SK-N-SH (cell line): ENCODE data around the gene BBS4.

Experiments used
- EP300 ChIP-seq, 2 experiments: IDR thresholded peaks; 2 replicates each; pipeline versions ENCODE4 v1.4.0 to v1.6.1; 2012; ENCODE audit warnings: borderline replicate concordance in 1 of 2, low read depth in 1 of 2, low read length in 1 of 2
- FOXJ3 ChIP-seq: sonication (generic); formaldehyde crosslinking; IDR thresholded peaks from 2 replicates; pipeline ENCODE4 v1.5.1; 2020; ENCODE audit warnings: mild to moderate bottlenecking, missing genetic modification reagents
- GABPA ChIP-seq: IDR thresholded peaks from 2 replicates; pipeline ENCODE4 v1.4.0; 2012; ENCODE audit warnings: low read depth, mild to moderate bottlenecking
- JUND ChIP-seq: IDR thresholded peaks from 2 replicates; pipeline ENCODE4 v1.4.0; 2012
- NRF1 ChIP-seq: IDR thresholded peaks from 2 replicates; pipeline ENCODE4 v1.6.1; 2012; ENCODE audit warnings: low read depth, mild to moderate bottlenecking, low read length
- POLR2AphosphoS5 ChIP-seq: IDR thresholded peaks from 2 replicates; pipeline ENCODE4 v1.6.1; 2012; ENCODE audit warnings: low read depth, low read length
- RAD21 ChIP-seq: IDR thresholded peaks from 2 replicates; pipeline ENCODE4 v1.6.1; 2012; ENCODE audit warnings: mild to moderate bottlenecking, low read length
- RCOR1 ChIP-seq: fragments of 150-350 bp; IDR thresholded peaks from 2 replicates; pipeline ENCODE4 v1.6.1; 2017; ENCODE audit warnings: antibody characterized with exemption, low read length
- SIN3A ChIP-seq: IDR thresholded peaks from 2 replicates; pipeline ENCODE4 v1.6.1; 2012; ENCODE audit warnings: low read depth, mild to moderate bottlenecking, low read length, moderate library complexity, borderline replicate concordance
- SMC3 ChIP-seq: IDR thresholded peaks from 2 replicates; pipeline ENCODE4 v1.6.1; 2012; ENCODE audit warnings: low read depth, low read length, improper control_type of control experiment
- TF ChIP-seq, protein P1 (sequence below): fragments of 200-600 bp; sonication (generic); IDR thresholded peaks from 2 replicates; pipeline ENCODE4 v1.6.1; 2017; ENCODE audit warnings: antibody characterized with exemption, mild to moderate bottlenecking, moderate library complexity
- TF ChIP-seq, protein P2 (sequence below): fragments of 150-350 bp; IDR thresholded peaks from 2 replicates; pipeline ENCODE4 v1.6.1; 2017; ENCODE audit warnings: antibody characterized with exemption, low read length, low read depth, borderline replicate concordance
- TF ChIP-seq, protein P3 (sequence below): IDR thresholded peaks from 2 replicates; pipeline ENCODE4 v1.6.1; 2012; ENCODE audit warnings: mild to moderate bottlenecking, low read depth, low read length, moderate library complexity
- TF ChIP-seq, protein P4 (sequence below): IDR thresholded peaks from 2 replicates; pipeline ENCODE4; 2012

DNA sequence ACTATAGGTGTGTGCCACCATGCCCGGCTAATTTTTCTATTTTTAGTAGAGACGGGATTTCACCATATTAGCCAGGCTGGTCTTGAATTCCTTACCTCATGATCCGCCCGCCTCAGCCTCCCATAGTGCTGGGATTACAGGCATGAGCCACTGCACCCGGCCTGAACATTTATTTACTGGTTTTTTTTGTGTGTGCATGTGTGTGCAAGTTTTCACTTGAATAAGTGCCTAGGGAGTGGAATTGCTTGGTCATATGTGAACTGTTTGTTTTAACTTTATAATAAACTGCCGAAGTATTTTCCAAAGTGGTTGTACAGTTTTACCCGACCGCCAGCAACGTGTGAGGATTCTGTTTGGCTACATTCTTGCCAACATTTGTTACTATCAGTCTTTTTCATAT, 14.1 kb downstream of the BBS4 start:
- TF ChIP-seq, protein P1, sequence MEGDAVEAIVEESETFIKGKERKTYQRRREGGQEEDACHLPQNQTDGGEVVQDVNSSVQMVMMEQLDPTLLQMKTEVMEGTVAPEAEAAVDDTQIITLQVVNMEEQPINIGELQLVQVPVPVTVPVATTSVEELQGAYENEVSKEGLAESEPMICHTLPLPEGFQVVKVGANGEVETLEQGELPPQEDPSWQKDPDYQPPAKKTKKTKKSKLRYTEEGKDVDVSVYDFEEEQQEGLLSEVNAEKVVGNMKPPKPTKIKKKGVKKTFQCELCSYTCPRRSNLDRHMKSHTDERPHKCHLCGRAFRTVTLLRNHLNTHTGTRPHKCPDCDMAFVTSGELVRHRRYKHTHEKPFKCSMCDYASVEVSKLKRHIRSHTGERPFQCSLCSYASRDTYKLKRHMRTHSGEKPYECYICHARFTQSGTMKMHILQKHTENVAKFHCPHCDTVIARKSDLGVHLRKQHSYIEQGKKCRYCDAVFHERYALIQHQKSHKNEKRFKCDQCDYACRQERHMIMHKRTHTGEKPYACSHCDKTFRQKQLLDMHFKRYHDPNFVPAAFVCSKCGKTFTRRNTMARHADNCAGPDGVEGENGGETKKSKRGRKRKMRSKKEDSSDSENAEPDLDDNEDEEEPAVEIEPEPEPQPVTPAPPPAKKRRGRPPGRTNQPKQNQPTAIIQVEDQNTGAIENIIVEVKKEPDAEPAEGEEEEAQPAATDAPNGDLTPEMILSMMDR = no peak
- TF ChIP-seq, protein P2, sequence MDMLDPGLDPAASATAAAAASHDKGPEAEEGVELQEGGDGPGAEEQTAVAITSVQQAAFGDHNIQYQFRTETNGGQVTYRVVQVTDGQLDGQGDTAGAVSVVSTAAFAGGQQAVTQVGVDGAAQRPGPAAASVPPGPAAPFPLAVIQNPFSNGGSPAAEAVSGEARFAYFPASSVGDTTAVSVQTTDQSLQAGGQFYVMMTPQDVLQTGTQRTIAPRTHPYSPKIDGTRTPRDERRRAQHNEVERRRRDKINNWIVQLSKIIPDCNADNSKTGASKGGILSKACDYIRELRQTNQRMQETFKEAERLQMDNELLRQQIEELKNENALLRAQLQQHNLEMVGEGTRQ = no peak
- TF ChIP-seq, protein P3, sequence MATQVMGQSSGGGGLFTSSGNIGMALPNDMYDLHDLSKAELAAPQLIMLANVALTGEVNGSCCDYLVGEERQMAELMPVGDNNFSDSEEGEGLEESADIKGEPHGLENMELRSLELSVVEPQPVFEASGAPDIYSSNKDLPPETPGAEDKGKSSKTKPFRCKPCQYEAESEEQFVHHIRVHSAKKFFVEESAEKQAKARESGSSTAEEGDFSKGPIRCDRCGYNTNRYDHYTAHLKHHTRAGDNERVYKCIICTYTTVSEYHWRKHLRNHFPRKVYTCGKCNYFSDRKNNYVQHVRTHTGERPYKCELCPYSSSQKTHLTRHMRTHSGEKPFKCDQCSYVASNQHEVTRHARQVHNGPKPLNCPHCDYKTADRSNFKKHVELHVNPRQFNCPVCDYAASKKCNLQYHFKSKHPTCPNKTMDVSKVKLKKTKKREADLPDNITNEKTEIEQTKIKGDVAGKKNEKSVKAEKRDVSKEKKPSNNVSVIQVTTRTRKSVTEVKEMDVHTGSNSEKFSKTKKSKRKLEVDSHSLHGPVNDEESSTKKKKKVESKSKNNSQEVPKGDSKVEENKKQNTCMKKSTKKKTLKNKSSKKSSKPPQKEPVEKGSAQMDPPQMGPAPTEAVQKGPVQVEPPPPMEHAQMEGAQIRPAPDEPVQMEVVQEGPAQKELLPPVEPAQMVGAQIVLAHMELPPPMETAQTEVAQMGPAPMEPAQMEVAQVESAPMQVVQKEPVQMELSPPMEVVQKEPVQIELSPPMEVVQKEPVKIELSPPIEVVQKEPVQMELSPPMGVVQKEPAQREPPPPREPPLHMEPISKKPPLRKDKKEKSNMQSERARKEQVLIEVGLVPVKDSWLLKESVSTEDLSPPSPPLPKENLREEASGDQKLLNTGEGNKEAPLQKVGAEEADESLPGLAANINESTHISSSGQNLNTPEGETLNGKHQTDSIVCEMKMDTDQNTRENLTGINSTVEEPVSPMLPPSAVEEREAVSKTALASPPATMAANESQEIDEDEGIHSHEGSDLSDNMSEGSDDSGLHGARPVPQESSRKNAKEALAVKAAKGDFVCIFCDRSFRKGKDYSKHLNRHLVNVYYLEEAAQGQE = no peak
- TF ChIP-seq FOXJ3 (CRISPR knock-in tag) (no peak), RCOR1 (no peak), SIN3A (no peak), NRF1 (no peak), EP300 (IDR thresholded peaks at IDR 0.05; ENCODE audit: borderline replicate concordance in 1 of 2, low read depth in 1 of 2, low read length in 1 of 2) (no peak), RAD21 (no peak), SMC3 (no peak), POLR2AphosphoS5 (no peak), GABPA (no peak), JUND (no peak)
- TF ChIP-seq, protein P4, sequence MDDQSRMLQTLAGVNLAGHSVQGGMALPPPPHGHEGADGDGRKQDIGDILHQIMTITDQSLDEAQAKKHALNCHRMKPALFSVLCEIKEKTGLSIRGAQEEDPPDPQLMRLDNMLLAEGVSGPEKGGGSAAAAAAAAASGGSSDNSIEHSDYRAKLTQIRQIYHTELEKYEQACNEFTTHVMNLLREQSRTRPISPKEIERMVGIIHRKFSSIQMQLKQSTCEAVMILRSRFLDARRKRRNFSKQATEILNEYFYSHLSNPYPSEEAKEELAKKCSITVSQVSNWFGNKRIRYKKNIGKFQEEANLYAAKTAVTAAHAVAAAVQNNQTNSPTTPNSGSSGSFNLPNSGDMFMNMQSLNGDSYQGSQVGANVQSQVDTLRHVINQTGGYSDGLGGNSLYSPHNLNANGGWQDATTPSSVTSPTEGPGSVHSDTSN = no peak
